CD4-positive, alpha-beta T cell (primary cell): ENCODE data around the gene HLCS. TPM values are rescaled to one million over a fixed set of nuclear protein-coding genes. Genes with fewer than 3 reads are reported as not detected.

ENCODE experiments used
- ATAC-seq: fragments of 200-7000 bp; cut with Tn5 transposase; one replicate; pipeline ENCODE4 v1.10.0; 2022; ENCODE audit warnings: mild to moderate bottlenecking; ENCODE audit not compliant: poor library complexity
- CTCF ChIA-PET: fragments of 350-600 bp; sonication (Branson Sonifier 250); formaldehyde crosslinking; loops from one replicate; lab custom pipeline; 2021; ENCODE audit warnings: antibody characterized with exemption, inconsistent platforms; lab: Charles Lee
- POLR2A ChIA-PET: fragments of 350-600 bp; sonication (Branson Sonifier 250); formaldehyde crosslinking; loops from one replicate; lab custom pipeline; 2021; ENCODE audit warnings: antibody characterized with exemption, inconsistent platforms; lab: Charles Lee
- DNase-seq, 14 experiments: peaks; one replicate each; pipeline ENCODE4 v3.0.0-alpha.2; 2013 to 2020; ENCODE audit warnings: mixed read lengths in 2 of 14
- H3K27ac ChIP-seq, 2 donors: one replicate each; pipeline versions ENCODE4 v1.5.1 to v1.7.0; 2013; ENCODE audit warnings: low read length in 2 of 2, low read depth in 1 of 2, mild to moderate bottlenecking in 1 of 2
- H3K27me3 ChIP-seq, 2 experiments: 1 replicate in 1 of 2; 2 replicates in 1 of 2; pipeline versions ENCODE4 v1.6.1 to v1.7.0; 2013; ENCODE audit warnings: low read length in 2 of 2, control low read depth in 1 of 2, mild to moderate bottlenecking in 1 of 2, moderate library complexity in 1 of 2; ENCODE audit not compliant: insufficient read depth in 2 of 2, control insufficient read depth in 1 of 2
- H3K36me3 ChIP-seq: one replicate; pipeline ENCODE4 v1.6.1; 2013; ENCODE audit warnings: low read length, control low read depth; ENCODE audit not compliant: insufficient read depth
- H3K4me1 ChIP-seq: one replicate; pipeline ENCODE4 v1.6.1; 2013; ENCODE audit warnings: low read length, control low read depth; ENCODE audit not compliant: insufficient read depth
- H3K4me3 ChIP-seq: one replicate; pipeline ENCODE4 v1.5.1; 2013; ENCODE audit warnings: mild to moderate bottlenecking, low read length, moderate library complexity
- H3K9me3 ChIP-seq, 2 experiments: 1 replicate in 1 of 2; 2 replicates in 1 of 2; pipeline versions ENCODE4 v1.6.1 to v1.7.0; 2013; ENCODE audit warnings: low read length in 2 of 2, mild to moderate bottlenecking in 2 of 2, control low read depth in 1 of 2, moderate library complexity in 1 of 2; ENCODE audit not compliant: control insufficient read depth in 1 of 2, insufficient read depth in 1 of 2
- H3K27ac Mint-ChIP-seq: one replicate; pipeline ENCODE4 v1.8.0; 2020; ENCODE audit warnings: mixed read lengths
- H3K27me3 Mint-ChIP-seq: one replicate; pipeline ENCODE4 v1.8.0; 2021; ENCODE audit warnings: mixed read lengths
- H3K36me3 Mint-ChIP-seq: one replicate; pipeline ENCODE4 v1.8.0; 2021; ENCODE audit warnings: low read depth, mixed read lengths
- H3K4me1 Mint-ChIP-seq: one replicate; pipeline ENCODE4 v1.8.0; 2021; ENCODE audit warnings: low read depth, mixed read lengths
- H3K4me3 Mint-ChIP-seq: one replicate; pipeline ENCODE4 v1.8.0; 2020; ENCODE audit warnings: mild to moderate bottlenecking, mixed read lengths
- H3K9me3 Mint-ChIP-seq: one replicate; pipeline ENCODE4 v1.8.0; 2020; ENCODE audit warnings: mixed read lengths
- CTCF ChIP-seq: fragments of 200-600 bp; IDR thresholded peaks from one replicate; pipeline ENCODE4 v1.8.0; 2022; ENCODE audit warnings: antibody characterized with exemption, mild to moderate bottlenecking
- intact Hi-C, 2 experiments: fragments of 100-400 bp; cut with DNase I in 1 of 2; cut with micrococcal nuclease in 1 of 2; formaldehyde crosslinking; loops; one replicate each; pipeline versions ENCODE4 v1.15.1 to v1.9.0; 2023 to 2025; cut with DNase I, micrococcal nuclease
- total RNA-seq, 174 experiments: library from RNA in 2 of 174; stranded (reverse) in 2 of 174; gene quantifications; one replicate each; pipeline ENCODE4 v1.2.3 and lab custom pipeline; 2021 to 2026

The HLCS gene
- total RNA-seq, 2 experiments from 2014 or later, result 8.1 to 10.0 TPM

GRCh38 chr21:36730291-36731281 is 235.9 kb downstream of the HLCS start:
- H3K4me3 Mint-ChIP-seq, result no peak overlapping the region
- no peak overlapping the region for H3K4me3 ChIP-seq
- intact Hi-C loops, result no loop called here
- peaks cover 3% of the 10 kb centered on the region for H3K9me3 Mint-ChIP-seq
- CTCF ChIA-PET, result no interaction called here
- H3K9me3 ChIP-seq, result peaks cover 0 to 12% of the 10 kb centered on the region in 2 experiments
- no peak overlapping the region for H3K27ac Mint-ChIP-seq
- H3K27ac ChIP-seq, result no peak overlapping the region
- peaks cover 32% of the 10 kb centered on the region for H3K27me3 Mint-ChIP-seq
- no peak for DNase-seq
- no peaks in the 10 kb centered on the region for H3K36me3 ChIP-seq
- no peaks in the 10 kb centered on the region for H3K4me1 Mint-ChIP-seq
- no peaks in the 10 kb centered on the region for H3K36me3 Mint-ChIP-seq
- POLR2A ChIA-PET, result no interaction called here
- peaks cover 0 to 2% of the 10 kb centered on the region in 2 experiments for H3K27me3 ChIP-seq
- no peak for TF ChIP-seq CTCF
- H3K4me1 ChIP-seq, result no peaks in the 10 kb centered on the region
- no peak for ATAC-seq

- H3K27me3 Mint-ChIP-seq, result peaks cover 34% of the 10 kb centered on the region
- intact Hi-C loops, result no loop called here
- no peak for TF ChIP-seq CTCF
- POLR2A ChIA-PET, result no interaction called here
- DNase-seq (no peak), ATAC-seq (no peak)
- CTCF ChIA-PET, result no interaction called here
- no peaks in the 10 kb centered on the region for H3K36me3 Mint-ChIP-seq
- no peak overlapping the region for H3K27ac Mint-ChIP-seq
- peaks cover 0 to 1% of the 10 kb centered on the region in 2 experiments for H3K9me3 ChIP-seq
- no peaks in the 10 kb centered on the region for H3K9me3 Mint-ChIP-seq
- no peak overlapping the region for H3K4me3 Mint-ChIP-seq
- H3K4me1 ChIP-seq, result no peaks in the 10 kb centered on the region
- peaks cover 0 to 2% of the 10 kb centered on the region in 2 experiments for H3K27me3 ChIP-seq
- no peak overlapping the region for H3K4me3 ChIP-seq
- no peaks in the 10 kb centered on the region for H3K4me1 Mint-ChIP-seq
- H3K36me3 ChIP-seq, result no peaks in the 10 kb centered on the region
- no peak overlapping the region for H3K27ac ChIP-seq
These were observed 237.0 kb downstream of the HLCS start for GRCh38 chr21:36729310-36729970.

GRCh38 chr21:36728371-36729111 is 237.9 kb downstream of the HLCS start:
- Histone ChIP-seq H3K4me1 (no peaks in the 10 kb centered on the region), H3K27me3 (peaks cover 0 to 2% of the 10 kb centered on the region in 2 experiments), H3K36me3 (no peaks in the 10 kb centered on the region), H3K9me3 (peaks cover 0 to 2% of the 10 kb centered on the region in 2 experiments), H3K4me3 (no peak overlapping the region), H3K27ac (no peak overlapping the region)
- TF ChIP-seq CTCF, result no peak
- H3K27ac Mint-ChIP-seq, result no peak overlapping the region
- H3K4me3 Mint-ChIP-seq, result no peak overlapping the region
- H3K36me3 Mint-ChIP-seq, result no peaks in the 10 kb centered on the region
- CTCF ChIA-PET, result no interaction called here
- DNase-seq, result peak in 1 of 14 experiments; percentile 14
- intact Hi-C loops, result no loop called here
- no peaks in the 10 kb centered on the region for H3K4me1 Mint-ChIP-seq
- POLR2A ChIA-PET, result no interaction called here
- no peaks in the 10 kb centered on the region for H3K9me3 Mint-ChIP-seq
- H3K27me3 Mint-ChIP-seq, result peaks cover 36% of the 10 kb centered on the region
- no peak for ATAC-seq
